Stomach (tissue), 9 donors: Measurements from ENCODE around the gene NFIC. TPM values are rescaled to one million over a fixed set of nuclear protein-coding genes. Genes with fewer than 3 reads are reported as not detected.

Source experiments
- DNase-seq, 2 donors: peaks; one replicate each; pipeline versions ENCODE4 v3.0.0 to v3.0.0-alpha.2; 2013 to 2019
- H3K27ac ChIP-seq, 5 donors: fragments of 200-600 bp in 4 of 5; sonication (generic) in 4 of 5; one replicate each; pipeline ENCODE4 v1.5.1; 2013 to 2019; ENCODE audit warnings: mild to moderate bottlenecking in 1 of 5, moderate library complexity in 1 of 5
- H3K27me3 ChIP-seq, 3 donors: fragments of 200-600 bp; sonication (generic); one replicate each; pipeline ENCODE4 v1.5.1; 2017 to 2019; ENCODE audit warnings: mixed run types in 1 of 3
- H3K36me3 ChIP-seq, 4 donors: fragments of 200-600 bp; sonication (generic); 1 replicate in 3 of 4; 2 replicates in 1 of 4; pipeline ENCODE4 v1.5.1; 2016 to 2019
- H3K4me1 ChIP-seq, 4 donors: fragments of 200-600 bp; sonication (generic); one replicate each; pipeline ENCODE4 v1.5.1; 2016 to 2019
- H3K4me3 ChIP-seq, 4 donors: fragments of 200-600 bp; sonication (generic) in 3 of 4; one replicate each; pipeline ENCODE4 v1.5.1; 2016 to 2019; ENCODE audit warnings: mild to moderate bottlenecking in 1 of 4
- H3K9me3 ChIP-seq, 4 donors: fragments of 200-600 bp; sonication (generic); one replicate each; pipeline ENCODE4 v1.5.1; 2016 to 2019
- CTCF ChIP-seq, 7 experiments: fragments of 450-650 bp in 4 of 7; fragments of 200-600 bp in 3 of 7; sonication (generic) in 3 of 7; IDR thresholded peaks; one replicate each; pipeline ENCODE4 v1.5.1; 2016 to 2019; ENCODE audit warnings: antibody characterized with exemption in 7 of 7, control low read depth in 2 of 7, mild to moderate bottlenecking in 1 of 7
- EP300 ChIP-seq: sonication (generic); formaldehyde crosslinking; IDR thresholded peaks from one replicate; pipeline ENCODE4 v1.6.1; 2017; ENCODE audit warnings: antibody characterized with exemption
- POLR2A ChIP-seq, 4 donors: fragments of 450-650 bp; IDR thresholded peaks; one replicate each; pipeline ENCODE4 v1.6.1; 2016; ENCODE audit warnings: antibody characterized with exemption in 4 of 4, control low read depth in 2 of 4, mild to moderate bottlenecking in 1 of 4, moderate library complexity in 1 of 4
- POLR2AphosphoS5 ChIP-seq, 3 donors: sonication (generic); formaldehyde crosslinking; IDR thresholded peaks; one replicate each; pipeline ENCODE4 v1.6.1; 2016; ENCODE audit warnings: antibody characterized with exemption in 3 of 3
- WGBS, 5 donors: extraction: QIAGEN DNeasy Blood & Tissue Kit in 3 of 5; methylation state at CpG; one replicate each; pipeline versions ENCODE4 v1.1.5 to v1.1.7; 2013 to 2018; 5-methylcytosine and 5-hydroxymethylcytosine counted together
- intact Hi-C: fragments of 100-400 bp; cut with DNase I; formaldehyde crosslinking; loops from one replicate; pipeline ENCODE4 v1.15.1; 2023; ENCODE audit warnings: low total_unique reads
- polyA plus RNA-seq, 3 donors: library from polyadenylated mRNA; stranded (reverse); fragments of 200-250 nt; gene quantifications; one replicate each; pipeline ENCODE4 v1.2.3, GENCODE V29; 2013
- total RNA-seq, 5 donors: library from RNA; depleted of rRNA; stranded (reverse); fragments of >200 nt; gene quantifications; one replicate each; pipeline versions ENCODE4 v1.1.0 to v1.2.3, GENCODE V29; 2014 to 2016
- donor health status: healthy with polysubstance abuse.
- donor health status: Bipolar disorder and iron deficiency.
- donor health status: healthy.

Gene NFIC
- total and polyA plus RNA-seq, 8 donors = 16.7 to 251 (median 47.8) TPM

DNA sequence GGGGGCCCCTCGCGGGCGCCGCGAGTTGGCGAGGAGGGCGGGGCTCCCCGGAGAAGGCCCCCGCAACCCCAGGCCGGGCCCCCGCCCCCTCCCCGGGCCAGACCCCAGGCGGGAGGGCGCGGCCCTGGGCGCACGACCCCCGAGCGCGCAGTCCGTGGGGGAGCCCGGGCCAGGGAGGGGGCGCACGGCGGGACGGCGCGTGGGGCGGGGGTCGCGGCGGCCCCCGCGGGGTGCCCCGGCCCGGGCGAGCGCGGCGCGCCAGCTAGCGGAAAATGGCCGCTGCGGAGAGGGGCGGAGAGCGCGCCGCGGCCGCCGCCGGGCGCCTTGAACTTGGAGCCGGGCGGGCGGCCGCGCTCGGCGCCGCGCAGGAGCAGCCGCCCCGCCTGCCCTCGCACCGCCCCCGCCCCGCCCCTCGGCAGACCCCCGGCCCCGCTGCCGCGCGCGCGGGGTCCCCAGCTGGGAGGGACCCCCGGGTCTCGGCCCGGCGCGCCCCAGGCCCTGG lies 6.4 kb upstream of the NFIC start:
- peak overlapping the region; percentile 86 to 99 (median 98) for H3K4me3 ChIP-seq
- no peak for TF ChIP-seq POLR2A (IDR thresholded peaks at IDR 0.05)
- no peak for TF ChIP-seq POLR2AphosphoS5 (IDR thresholded peaks at IDR 0.05)
- TF ChIP-seq CTCF (IDR thresholded peaks at IDR 0.05) = no peak
- 0 to 1% (median 0%) methylated on average over 2 to 79 of the region's 81 CpGs for WGBS, 5 donors
- peaks cover 0 to 2% (median 0%) of the 10 kb centered on the region in 4 donors for H3K9me3 ChIP-seq
- peaks cover 41 to 60% (median 52%) of the 10 kb centered on the region in 4 donors for H3K4me1 ChIP-seq
- no peaks in the 10 kb centered on the region for H3K36me3 ChIP-seq
- intact Hi-C loops = loop anchor here (10.0 kb wide), 1 partner anchor 55 kb away; no protein-coding TSS in a partner anchor
- peak overlapping the region; percentile 91 to 100 (median 99) for H3K27ac ChIP-seq
- H3K27me3 ChIP-seq = peaks cover 0 to 6% (median 0%) of the 10 kb centered on the region in 3 donors
- DNase-seq = peak in 1 of 2 donors; percentile 78

GRCh38 chr19:3360421-3361383 lies 5.7 kb upstream of the NFIC start:
- Histone ChIP-seq H3K4me3 (peak overlapping the region; percentile 86 to 99 (median 98)), H3K27me3 (peaks cover 0 to 6% (median 0%) of the 10 kb centered on the region in 3 donors), H3K27ac (peak overlapping the region; percentile 88 to 100 (median 99)), H3K4me1 (peaks cover 49 to 67% (median 59%) of the 10 kb centered on the region in 4 donors), H3K36me3 (no peaks in the 10 kb centered on the region), H3K9me3 (no peaks in the 10 kb centered on the region)
- peak; percentile 66 to 77 for DNase-seq
- intact Hi-C loops = loop anchor here (10.0 kb wide), 1 partner anchor 54 kb away; no protein-coding TSS in a partner anchor
- TF ChIP-seq EP300 (no peak), POLR2AphosphoS5 (IDR thresholded peaks at IDR 0.05) (peak; percentile 41 to 69 (median 60)), CTCF (IDR thresholded peaks at IDR 0.05) (peak in 1 of 7 experiments; percentile 18)
- WGBS, 5 donors = 0 to 1% (median 1%) methylated on average over 37 to 89 of the region's 90 CpGs

- Histone ChIP-seq H3K27me3 (peaks cover 0 to 6% (median 0%) of the 10 kb centered on the region in 3 donors), H3K4me1 (peaks cover 51 to 71% (median 63%) of the 10 kb centered on the region in 4 donors), H3K4me3 (peak overlapping the region; percentile 86 to 99 (median 98)), H3K9me3 (no peaks in the 10 kb centered on the region), H3K27ac (peak overlapping the region; percentile 88 to 100 (median 99)), H3K36me3 (no peaks in the 10 kb centered on the region)
- peak in 1 of 2 donors; percentile 30 for DNase-seq
- WGBS, 5 donors = 23 to 35% (median 27%) methylated on average over 18 to 27 of the region's 27 CpGs
- TF ChIP-seq CTCF (IDR thresholded peaks at IDR 0.05) (no peak), EP300 (no peak), POLR2A (IDR thresholded peaks at IDR 0.05) (no peak), POLR2AphosphoS5 (IDR thresholded peaks at IDR 0.05) (no peak)
- intact Hi-C loops = loop anchor here (10.0 kb wide), 1 partner anchor 53 kb away; no protein-coding TSS in a partner anchor
Observed at GRCh38 chr19:3361384-3362216, 4.8 kb upstream of the NFIC start.
